Thoracic aorta (tissue), 2 donors: ENCODE results near the gene SLC5A12. TPM values are rescaled to one million over a fixed set of nuclear protein-coding genes. Genes with fewer than 3 reads are reported as not detected.

Experiments used
- ATAC-seq: fragments of 150-250 bp; one replicate; pipeline ENCODE4 v1.8.0; 2017; ENCODE audit warnings: low read depth; ENCODE audit not compliant: insufficient number of reproducible peaks, low FRiP score
- DNase-seq: peaks from one replicate; pipeline ENCODE4 v3.0.0-alpha.2; 2020; ENCODE audit warnings: low spot score
- H3K27ac ChIP-seq, 2 donors: fragments of 200-600 bp; sonication (generic); 1 replicate in 1 of 2; 2 replicates in 1 of 2; pipeline ENCODE4 v1.5.1; 2016; ENCODE audit warnings: mild to moderate bottlenecking in 2 of 2, moderate library complexity in 2 of 2
- H3K27me3 ChIP-seq: fragments of 200-600 bp; sonication (generic); replicated peaks from 2 replicates; pipeline ENCODE4 v1.6.0; 2016; ENCODE audit warnings: mild to moderate bottlenecking; ENCODE audit not compliant: insufficient read depth
- H3K36me3 ChIP-seq: fragments of 200-600 bp; sonication (generic); one replicate; pipeline ENCODE4 v1.5.1; 2016
- H3K4me1 ChIP-seq, 2 donors: fragments of 200-600 bp; sonication (generic); 1 replicate in 1 of 2; 2 replicates in 1 of 2; pipeline versions ENCODE4 v1.5.1 to v1.6.0; 2016; ENCODE audit warnings: low read depth in 2 of 2, mild to moderate bottlenecking in 1 of 2; ENCODE audit not compliant: control insufficient read depth in 1 of 2
- H3K4me3 ChIP-seq: fragments of 200-600 bp; sonication (generic); 2 replicates; pipeline ENCODE4 v1.5.1; 2016; ENCODE audit warnings: mild to moderate bottlenecking
- H3K9me3 ChIP-seq: fragments of 200-600 bp; sonication (generic); 2 replicates; pipeline ENCODE4 v1.5.1; 2016
- CTCF ChIP-seq: fragments of 200-600 bp; sonication (generic); IDR thresholded peaks from one replicate; pipeline ENCODE4 v1.5.1; 2019; ENCODE audit warnings: antibody characterized with exemption
- total RNA-seq, 2 donors: library from RNA; depleted of rRNA; stranded (reverse); fragments of >200 nt; gene quantifications; one replicate each; pipeline versions ENCODE4 v1.1.0 to v1.2.3, GENCODE V29; 2016

The SLC5A12 gene
- total RNA-seq, 2 donors from 2014 or later: 0.68 TPM; not detected in 1

- no peaks in the 10 kb centered on the region for H3K27me3 ChIP-seq
- no peak for DNase-seq
- no peak overlapping the region for H3K27ac ChIP-seq
- no peaks in the 10 kb centered on the region for H3K4me1 ChIP-seq
- no peaks in the 10 kb centered on the region for H3K36me3 ChIP-seq
- TF ChIP-seq CTCF: no peak
- ATAC-seq: no peak
- H3K9me3 ChIP-seq: no peaks in the 10 kb centered on the region
- H3K4me3 ChIP-seq: no peak overlapping the region
These were observed 100.7 kb downstream of the SLC5A12 start for GRCh38 chr11:26621132-26621531.

- no peak for DNase-seq
- Histone ChIP-seq H3K27me3 (no peaks in the 10 kb centered on the region), H3K9me3 (no peaks in the 10 kb centered on the region), H3K27ac (no peak overlapping the region), H3K36me3 (no peaks in the 10 kb centered on the region), H3K4me3 (no peak overlapping the region), H3K4me1 (no peaks in the 10 kb centered on the region)
- no peak for TF ChIP-seq CTCF
- no peak for ATAC-seq
These were observed 101.4 kb downstream of the SLC5A12 start for GRCh38 chr11:26620282-26621045.

GRCh38 chr11:26618441-26618840, 103.4 kb downstream of the SLC5A12 start:
- Histone ChIP-seq H3K9me3 (peaks cover 3% of the 10 kb centered on the region), H3K4me1 (no peaks in the 10 kb centered on the region), H3K27ac (no peak overlapping the region), H3K4me3 (no peak overlapping the region), H3K27me3 (no peaks in the 10 kb centered on the region), H3K36me3 (no peaks in the 10 kb centered on the region)
- TF ChIP-seq CTCF: no peak
- ATAC-seq: no peak
- DNase-seq: no peak

Other genes with a start within 250 kb of the SLC5A12 start
- under 1 TPM in 1 of 2 donors, not detected in 1; 0.54 TPM for gene MUC15, start 149.8 kb downstream of the SLC5A12 start, total RNA-seq